ENCODE measurements around the gene WNT5A. TPM values are rescaled to one million over a fixed set of nuclear protein-coding genes. Genes with fewer than 3 reads are reported as not detected.

Gene WNT5A
- total and polyA plus RNA-seq, 9 of the 15 experiments (the other 6 are each of a cell fraction or from before 2014, with no cell fraction given) = 0.11 TPM; not detected in 8

DNA sequence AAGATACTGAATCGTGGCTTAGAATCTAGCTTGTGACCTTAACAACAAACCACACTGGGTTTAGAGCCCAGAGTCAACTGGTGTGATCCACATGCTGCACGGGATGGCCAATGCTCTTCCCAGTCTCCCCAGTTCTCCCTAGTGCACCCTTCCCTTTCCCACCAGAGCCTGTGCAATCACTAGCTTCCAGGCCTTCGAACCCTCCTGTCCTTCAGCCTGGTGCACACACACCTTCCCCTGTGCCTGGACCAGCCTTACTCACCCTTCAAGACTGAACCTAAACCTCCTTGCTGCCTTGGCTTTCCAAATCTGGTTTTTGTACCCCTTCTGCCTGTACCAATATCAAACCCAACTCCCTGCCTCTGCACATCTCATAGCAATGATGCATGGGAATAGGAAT is 43.8 kb downstream of the WNT5A start:
- FAIRE-seq (no peak), DNase-seq (ENCODE audit: extremely low read depth in 1 of 4, low spot score in 3 of 4) (no peak), ATAC-seq (no peak)
- no TSS peak for BruUV-seq (replicated peaks)
- Histone ChIP-seq H3K79me2 (ENCODE audit: control insufficient read depth, insufficient read depth, low read length) (no peaks in the 10 kb centered on the region), H3K4me1 (replicated peaks in 1 of 2; ENCODE audit: control insufficient read depth in 2 of 2, insufficient read depth in 2 of 2, low read length in 2 of 2) (no peaks in the 10 kb centered on the region), H3K27ac (ENCODE audit: extremely low read depth, low read depth, low read length) (no peak overlapping the region), H3K27me3 (ENCODE audit: control insufficient read depth in 2 of 2, insufficient read depth in 2 of 2, low read length in 2 of 2) (0 out of 5 replicates have a peak, but pooled peaks cover 0 to 5% of the 10 kb centered on the region in 2 experiments), H2AFZ (ENCODE audit: low read depth, low read length) (no peak overlapping the region), H4K20me1 (replicated peaks; ENCODE audit: control insufficient read depth, insufficient read depth, low read length) (no peaks in the 10 kb centered on the region), H3K9me1 (ENCODE audit: control insufficient read depth, insufficient read depth, low read length) (no peaks in the 10 kb centered on the region), H3K9ac (ENCODE audit: insufficient read depth in 1 of 2, low read depth in 2 of 2, low read length in 2 of 2) (no peak overlapping the region), H3K4me3 (no peak overlapping the region), H3K4me2 (ENCODE audit: insufficient read depth, low read length) (no peak overlapping the region), H3K9me3 (replicated peaks; ENCODE audit: control insufficient read depth, insufficient read depth, low read depth, low read length) (no peaks in the 10 kb centered on the region), H3K36me3 (ENCODE audit: control insufficient read depth, insufficient read depth, low read length) (no peaks in the 10 kb centered on the region)
- ChIA-PET CTCF (ENCODE audit: low intra/inter-chr PET ratio) (no interaction called here), POLR2A (no interaction called here)
- in situ Hi-C loops (cut with MboI) = no loop called here
- intact Hi-C loops (cut with micrococcal nuclease) = no loop called here
- WGBS (ENCODE audit: insufficient coverage, low coverage, missing lambda C conversion rate) = 0% methylated on average over 3 of the region's 3 CpGs
- TF ChIP-seq ETV6 (IDR thresholded peaks at IDR 0.05; ENCODE audit: borderline replicate concordance in 1 of 2, low read depth in 2 of 2, low read length in 1 of 2) = no peak
- TF ChIP-seq ETV6 (CRISPR knock-in tag; IDR thresholded peaks at IDR 0.05; ENCODE audit: borderline replicate concordance) = no peak
- TF ChIP-seq, protein P1, sequence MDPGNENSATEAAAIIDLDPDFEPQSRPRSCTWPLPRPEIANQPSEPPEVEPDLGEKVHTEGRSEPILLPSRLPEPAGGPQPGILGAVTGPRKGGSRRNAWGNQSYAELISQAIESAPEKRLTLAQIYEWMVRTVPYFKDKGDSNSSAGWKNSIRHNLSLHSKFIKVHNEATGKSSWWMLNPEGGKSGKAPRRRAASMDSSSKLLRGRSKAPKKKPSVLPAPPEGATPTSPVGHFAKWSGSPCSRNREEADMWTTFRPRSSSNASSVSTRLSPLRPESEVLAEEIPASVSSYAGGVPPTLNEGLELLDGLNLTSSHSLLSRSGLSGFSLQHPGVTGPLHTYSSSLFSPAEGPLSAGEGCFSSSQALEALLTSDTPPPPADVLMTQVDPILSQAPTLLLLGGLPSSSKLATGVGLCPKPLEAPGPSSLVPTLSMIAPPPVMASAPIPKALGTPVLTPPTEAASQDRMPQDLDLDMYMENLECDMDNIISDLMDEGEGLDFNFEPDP (CRISPR knock-in tag; IDR thresholded peaks at IDR 0.05) = no peak
- TF ChIP-seq FOXK1 (CRISPR knock-in tag; IDR thresholded peaks at IDR 0.05; ENCODE audit: borderline replicate concordance) = no peak
- TF ChIP-seq CREB1 (IDR thresholded peaks at IDR 0.05) = no peak
- no peak for TF ChIP-seq CREB1 (CRISPR knock-in tag; IDR thresholded peaks at IDR 0.05)
- TF ChIP-seq ELF4 (CRISPR knock-in tag; IDR thresholded peaks at IDR 0.05) = no peak
- TF ChIP-seq CSDE1 (IDR thresholded peaks at IDR 0.05) = no peak
- TF ChIP-seq ZNF384 (IDR thresholded peaks at IDR 0.05; ENCODE audit: low read depth, low read length) = no peak
- TF ChIP-seq, protein P2, sequence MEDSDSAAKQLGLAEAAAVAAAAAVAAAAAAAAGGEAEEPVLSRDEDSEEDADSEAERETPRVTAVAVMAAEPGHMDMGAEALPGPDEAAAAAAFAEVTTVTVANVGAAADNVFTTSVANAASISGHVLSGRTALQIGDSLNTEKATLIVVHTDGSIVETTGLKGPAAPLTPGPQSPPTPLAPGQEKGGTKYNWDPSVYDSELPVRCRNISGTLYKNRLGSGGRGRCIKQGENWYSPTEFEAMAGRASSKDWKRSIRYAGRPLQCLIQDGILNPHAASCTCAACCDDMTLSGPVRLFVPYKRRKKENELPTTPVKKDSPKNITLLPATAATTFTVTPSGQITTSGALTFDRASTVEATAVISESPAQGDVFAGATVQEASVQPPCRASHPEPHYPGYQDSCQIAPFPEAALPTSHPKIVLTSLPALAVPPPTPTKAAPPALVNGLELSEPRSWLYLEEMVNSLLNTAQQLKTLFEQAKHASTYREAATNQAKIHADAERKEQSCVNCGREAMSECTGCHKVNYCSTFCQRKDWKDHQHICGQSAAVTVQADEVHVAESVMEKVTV (CRISPR knock-in tag; IDR thresholded peaks at IDR 0.05) = no peak
- TF ChIP-seq DIDO1 (tag; IDR thresholded peaks at IDR 0.05; ENCODE audit: low read depth) = no peak
- TF ChIP-seq ZNF175 (CRISPR knock-in tag; IDR thresholded peaks at IDR 0.05; ENCODE audit: low read depth) = no peak
- no peak for TF ChIP-seq ZNF316 (IDR thresholded peaks at IDR 0.05)
- no peak for TF ChIP-seq CBFA2T2 (conservative IDR thresholded peaks at IDR 0.05)
- TF ChIP-seq CREM (IDR thresholded peaks at IDR 0.05; ENCODE audit: low read depth) = no peak
- no peak for TF ChIP-seq ZEB2 (IDR thresholded peaks at IDR 0.05)
- TF ChIP-seq, protein P3, sequence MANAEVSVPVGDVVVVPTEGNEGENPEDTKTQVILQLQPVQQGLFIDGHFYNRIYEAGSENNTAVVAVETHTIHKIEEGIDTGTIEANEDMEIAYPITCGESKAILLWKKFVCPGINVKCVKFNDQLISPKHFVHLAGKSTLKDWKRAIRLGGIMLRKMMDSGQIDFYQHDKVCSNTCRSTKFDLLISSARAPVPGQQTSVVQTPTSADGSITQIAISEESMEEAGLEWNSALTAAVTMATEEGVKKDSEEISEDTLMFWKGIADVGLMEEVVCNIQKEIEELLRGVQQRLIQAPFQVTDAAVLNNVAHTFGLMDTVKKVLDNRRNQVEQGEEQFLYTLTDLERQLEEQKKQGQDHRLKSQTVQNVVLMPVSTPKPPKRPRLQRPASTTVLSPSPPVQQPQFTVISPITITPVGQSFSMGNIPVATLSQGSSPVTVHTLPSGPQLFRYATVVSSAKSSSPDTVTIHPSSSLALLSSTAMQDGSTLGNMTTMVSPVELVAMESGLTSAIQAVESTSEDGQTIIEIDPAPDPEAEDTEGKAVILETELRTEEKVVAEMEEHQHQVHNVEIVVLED (CRISPR knock-in tag; IDR thresholded peaks at IDR 0.05) = no peak
- TF ChIP-seq, protein P4, sequence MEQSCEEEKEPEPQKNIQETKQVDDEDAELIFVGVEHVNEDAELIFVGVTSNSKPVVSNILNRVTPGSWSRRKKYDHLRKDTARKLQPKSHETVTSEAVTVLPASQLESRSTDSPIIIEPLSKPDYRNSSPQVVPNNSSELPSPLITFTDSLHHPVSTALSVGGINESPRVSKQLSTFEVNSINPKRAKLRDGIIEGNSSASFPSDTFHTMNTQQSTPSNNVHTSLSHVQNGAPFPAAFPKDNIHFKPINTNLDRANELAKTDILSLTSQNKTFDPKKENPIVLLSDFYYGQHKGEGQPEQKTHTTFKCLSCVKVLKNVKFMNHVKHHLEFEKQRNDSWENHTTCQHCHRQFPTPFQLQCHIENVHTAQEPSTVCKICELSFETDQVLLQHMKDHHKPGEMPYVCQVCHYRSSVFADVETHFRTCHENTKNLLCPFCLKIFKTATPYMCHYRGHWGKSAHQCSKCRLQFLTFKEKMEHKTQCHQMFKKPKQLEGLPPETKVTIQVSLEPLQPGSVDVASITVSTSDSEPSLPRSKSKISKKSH (CRISPR knock-in tag; IDR thresholded peaks at IDR 0.05) = no peak
- no peak for TF ChIP-seq SIRT6 (IDR thresholded peaks at IDR 0.05; ENCODE audit: low read depth, low read length)

Measured in K562 (cell line).